Renal pelvis (tissue), 4 donors: ENCODE data around the gene GLO1. TPM values are rescaled to one million over a fixed set of nuclear protein-coding genes. Genes with fewer than 3 reads are reported as not detected.
A peak's percentile ranks its signal among the peaks of the same experiment; 100 is the strongest.

ENCODE experiments used
- DNase-seq: peaks from one replicate; pipeline ENCODE4 v3.0.0-alpha.2; 2013
- polyA plus RNA-seq, 3 donors: library from polyadenylated mRNA; unstranded; fragments of 120-200 nt; gene quantifications; one replicate each; pipeline ENCODE4 v1.2.1, GENCODE V29; 2013; ENCODE audit not compliant: insufficient read length in 3 of 3

GLO1 gene
- polyA plus RNA-seq, 3 donors, result 129 to 137 (median 135) TPM

GRCh38 chr6:38676974-38677544, 25.9 kb downstream of the GLO1 start:
- DNase-seq, result no peak

GRCh38 chr6:38676236-38676973, 26.5 kb downstream of the GLO1 start:
- DNase-seq, result no peak

- no peak for DNase-seq
Observed at GRCh38 chr6:38673397-38674165, 29.4 kb downstream of the GLO1 start.

- peak; percentile 42 for DNase-seq
Observed at GRCh38 chr6:38671885-38672467, 31.0 kb downstream of the GLO1 start.

- DNase-seq, result no peak
Observed at GRCh38 chr6:38658418-38659167, 44.4 kb downstream of the GLO1 start.

GRCh38 chr6:38656896-38657295, 46.0 kb downstream of the GLO1 start:
- no peak for DNase-seq

- no peak for DNase-seq
Observed at GRCh38 chr6:38654263-38654662, 48.7 kb downstream of the GLO1 start.

- DNase-seq, result no peak
Observed at GRCh38 chr6:38651121-38651784, 51.7 kb downstream of the GLO1 start.

GRCh38 chr6:38650207-38650752, 52.7 kb downstream of the GLO1 start:
- no peak for DNase-seq

- DNase-seq, result no peak
Observed at GRCh38 chr6:38649744-38650143, 53.2 kb downstream of the GLO1 start.

- DNase-seq, result no peak
Observed at GRCh38 chr6:38648629-38649028, 54.3 kb downstream of the GLO1 start.

- no peak for DNase-seq
Observed at GRCh38 chr6:38646166-38646878, 56.6 kb downstream of the GLO1 start.

GRCh38 chr6:38644951-38645350, 58.0 kb downstream of the GLO1 start:
- DNase-seq, result no peak

GRCh38 chr6:38640216-38640909, 62.6 kb downstream of the GLO1 start:
- no peak for DNase-seq

- peak; percentile 86 for DNase-seq
Observed at GRCh38 chr6:38639498-38640215, 63.3 kb downstream of the GLO1 start, which contains the start of gene BTBD9. Gene BTBD9, minus strand, starts transcription at chr6:38639929.

GRCh38 chr6:38638941-38639497, 63.9 kb downstream of the GLO1 start:
- peak; percentile 17 for DNase-seq

- DNase-seq, result no peak
Observed at GRCh38 chr6:38637756-38638155, 65.2 kb downstream of the GLO1 start.

GRCh38 chr6:38636027-38636426, 66.9 kb downstream of the GLO1 start:
- DNase-seq, result no peak

- DNase-seq, result no peak
Observed at GRCh38 chr6:38634518-38634917, 68.4 kb downstream of the GLO1 start.
